Upper lobe of left lung (tissue), 6 donors: Measurements from ENCODE around the gene PATJ. TPM values are rescaled to one million over a fixed set of nuclear protein-coding genes. Genes with fewer than 3 reads are reported as not detected.

ENCODE experiments used
- ATAC-seq, 2 donors: fragments of 200-7000 bp; cut with Tn5 transposase; one replicate each; pipeline ENCODE4 v1.9.1; 2022; ENCODE audit warnings: mild to moderate bottlenecking in 2 of 2, moderate library complexity in 2 of 2; ENCODE audit not compliant: low FRiP score in 2 of 2
- DNase-seq, 2 donors: peaks; one replicate each; pipeline ENCODE4 v3.0.0-alpha.2; 2019 to 2020
- H3K27ac ChIP-seq, 4 donors: fragments of 200-600 bp; sonication (generic); one replicate each; pipeline ENCODE4 v1.5.1; 2016 to 2019
- H3K27me3 ChIP-seq, 4 donors: fragments of 200-600 bp; sonication (generic); one replicate each; pipeline ENCODE4 v1.5.1; 2017 to 2019
- H3K36me3 ChIP-seq, 4 donors: fragments of 200-600 bp; sonication (generic); one replicate each; pipeline ENCODE4 v1.5.1; 2016 to 2019
- H3K4me1 ChIP-seq, 4 donors: fragments of 200-600 bp; sonication (generic); one replicate each; pipeline ENCODE4 v1.5.1; 2018 to 2019
- H3K4me3 ChIP-seq, 4 donors: fragments of 200-600 bp; sonication (generic); one replicate each; pipeline ENCODE4 v1.5.1; 2017 to 2019; ENCODE audit warnings: mild to moderate bottlenecking in 2 of 4, moderate library complexity in 1 of 4
- H3K9me3 ChIP-seq, 4 donors: fragments of 200-600 bp; sonication (generic); one replicate each; pipeline ENCODE4 v1.5.1; 2018 to 2019
- EP300 ChIP-seq, 4 donors: sonication (generic); formaldehyde crosslinking; IDR thresholded peaks; one replicate each; pipeline ENCODE4 v1.5.1; 2017; ENCODE audit warnings: antibody characterized with exemption in 4 of 4, control low read depth in 2 of 4
- POLR2A ChIP-seq, 4 donors: fragments of 450-650 bp; IDR thresholded peaks; one replicate each; pipeline ENCODE4 v1.5.1; 2016 to 2017; ENCODE audit warnings: antibody characterized with exemption in 4 of 4, mild to moderate bottlenecking in 2 of 4
- POLR2AphosphoS5 ChIP-seq, 2 donors: sonication (generic); formaldehyde crosslinking; IDR thresholded peaks; one replicate each; pipeline ENCODE4 v1.5.1; 2017; ENCODE audit warnings: antibody characterized with exemption in 2 of 2
- WGBS, 2 donors: methylation state at CpG; one replicate each; pipeline ENCODE4 v1.1.5; 2017 to 2018; 5-methylcytosine and 5-hydroxymethylcytosine counted together
- total RNA-seq, 6 donors: library from RNA; depleted of rRNA in 4 of 6; stranded (reverse); fragments of >200 nt in 4 of 6; gene quantifications; one replicate each; pipeline versions ENCODE4 v1.1.0 to v1.2.1, GENCODE V29; 2016 to 2021
- TF ChIP-seq, protein P1 (sequence below), 6 experiments: fragments of 450-650 bp in 4 of 6; fragments of 200-600 bp in 2 of 6; sonication (generic) in 2 of 6; IDR thresholded peaks; one replicate each; pipeline ENCODE4 v1.5.1; 2016 to 2019; ENCODE audit warnings: antibody characterized with exemption in 6 of 6
- donor health status: DM: no; HTN: no; CAD: no; lungs with moderate emphysema.
- donor health status: DM: no; HTN: yes; CAD: no; lungs with severe emphysema.

Gene PATJ
- total RNA-seq, 6 donors from 2014 or later, result 37.1 to 217 (median 70.5) TPM

DNA sequence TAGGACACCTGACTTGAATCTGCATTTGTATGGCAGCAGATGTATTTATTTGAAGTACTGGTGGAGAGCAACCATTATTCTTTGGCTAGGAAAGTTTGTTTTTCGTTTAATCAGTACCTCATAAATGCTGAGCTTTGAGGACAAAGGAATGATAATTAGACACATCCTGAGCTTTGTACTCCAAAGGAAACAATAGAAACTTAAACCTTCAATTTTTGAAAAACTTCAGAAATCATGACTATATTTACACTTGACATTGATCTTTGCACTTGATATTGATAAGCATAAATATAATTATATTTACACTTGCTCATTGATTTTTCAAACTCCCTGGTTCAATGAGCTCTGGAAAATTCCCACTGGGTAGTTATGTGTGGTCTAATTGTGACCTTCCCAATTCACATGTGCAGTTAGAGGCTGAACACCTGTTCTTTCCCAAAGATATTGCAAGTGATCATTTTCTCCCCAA lies 10.7 kb downstream of the PATJ start:
- peaks cover 0 to 2% (median 0%) of the 10 kb centered on the region in 4 donors for H3K36me3 ChIP-seq
- ATAC-seq (no peak), DNase-seq (no peak)
- H3K27me3 ChIP-seq, result no peaks in the 10 kb centered on the region
- WGBS, 2 donors, result 61 to 65% methylated on average over 1 of the region's 1 CpG
- no peaks in the 10 kb centered on the region for H3K9me3 ChIP-seq
- H3K27ac ChIP-seq, result no peak overlapping the region
- H3K4me1 ChIP-seq, result no peaks in the 10 kb centered on the region
- TF ChIP-seq POLR2AphosphoS5 (IDR thresholded peaks at IDR 0.05) (no peak), EP300 (IDR thresholded peaks at IDR 0.05) (no peak), POLR2A (IDR thresholded peaks at IDR 0.05) (no peak)
- TF ChIP-seq, protein P1, sequence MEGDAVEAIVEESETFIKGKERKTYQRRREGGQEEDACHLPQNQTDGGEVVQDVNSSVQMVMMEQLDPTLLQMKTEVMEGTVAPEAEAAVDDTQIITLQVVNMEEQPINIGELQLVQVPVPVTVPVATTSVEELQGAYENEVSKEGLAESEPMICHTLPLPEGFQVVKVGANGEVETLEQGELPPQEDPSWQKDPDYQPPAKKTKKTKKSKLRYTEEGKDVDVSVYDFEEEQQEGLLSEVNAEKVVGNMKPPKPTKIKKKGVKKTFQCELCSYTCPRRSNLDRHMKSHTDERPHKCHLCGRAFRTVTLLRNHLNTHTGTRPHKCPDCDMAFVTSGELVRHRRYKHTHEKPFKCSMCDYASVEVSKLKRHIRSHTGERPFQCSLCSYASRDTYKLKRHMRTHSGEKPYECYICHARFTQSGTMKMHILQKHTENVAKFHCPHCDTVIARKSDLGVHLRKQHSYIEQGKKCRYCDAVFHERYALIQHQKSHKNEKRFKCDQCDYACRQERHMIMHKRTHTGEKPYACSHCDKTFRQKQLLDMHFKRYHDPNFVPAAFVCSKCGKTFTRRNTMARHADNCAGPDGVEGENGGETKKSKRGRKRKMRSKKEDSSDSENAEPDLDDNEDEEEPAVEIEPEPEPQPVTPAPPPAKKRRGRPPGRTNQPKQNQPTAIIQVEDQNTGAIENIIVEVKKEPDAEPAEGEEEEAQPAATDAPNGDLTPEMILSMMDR (IDR thresholded peaks at IDR 0.05), result no peak
- no peak overlapping the region for H3K4me3 ChIP-seq

DNA sequence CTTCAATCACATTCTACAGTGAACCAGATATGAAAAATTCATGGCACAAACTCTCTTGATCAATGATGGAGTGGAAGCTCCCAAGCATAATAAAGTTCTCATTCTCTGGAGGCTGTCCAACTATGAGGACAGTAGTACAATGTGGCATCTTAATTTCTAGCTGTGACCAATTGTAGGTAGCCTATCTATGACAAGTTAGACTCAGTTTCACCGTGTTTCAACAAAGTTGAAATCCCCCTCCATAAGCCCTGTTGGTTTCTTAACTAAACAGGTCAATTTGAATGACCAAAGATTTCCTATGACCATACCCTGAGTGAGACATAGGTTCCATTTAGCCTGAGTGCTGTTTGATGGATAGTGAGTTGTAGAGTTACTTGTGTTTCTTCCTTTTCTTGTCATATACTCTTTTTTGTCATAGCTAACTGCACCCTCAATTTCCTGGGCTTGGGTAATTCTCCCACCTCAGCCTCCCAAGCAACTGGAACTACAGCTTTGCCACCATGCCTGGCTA lies 11.8 kb downstream of the PATJ start:
- no peak overlapping the region for H3K27ac ChIP-seq
- no peak for DNase-seq
- H3K27me3 ChIP-seq, result no peaks in the 10 kb centered on the region
- no peak for ATAC-seq
- TF ChIP-seq, protein P1 (IDR thresholded peaks at IDR 0.05), result no peak
- TF ChIP-seq EP300 (IDR thresholded peaks at IDR 0.05) (no peak), POLR2AphosphoS5 (IDR thresholded peaks at IDR 0.05) (no peak), POLR2A (IDR thresholded peaks at IDR 0.05) (no peak)
- peaks cover 0 to 2% (median 0%) of the 10 kb centered on the region in 4 donors for H3K4me1 ChIP-seq
- H3K9me3 ChIP-seq, result no peaks in the 10 kb centered on the region
- 86 to 87% methylated on average over 1 of the region's 1 CpG for WGBS, 2 donors
- no peak overlapping the region for H3K4me3 ChIP-seq
- H3K36me3 ChIP-seq, result peaks cover 0 to 2% (median 0%) of the 10 kb centered on the region in 4 donors

DNA sequence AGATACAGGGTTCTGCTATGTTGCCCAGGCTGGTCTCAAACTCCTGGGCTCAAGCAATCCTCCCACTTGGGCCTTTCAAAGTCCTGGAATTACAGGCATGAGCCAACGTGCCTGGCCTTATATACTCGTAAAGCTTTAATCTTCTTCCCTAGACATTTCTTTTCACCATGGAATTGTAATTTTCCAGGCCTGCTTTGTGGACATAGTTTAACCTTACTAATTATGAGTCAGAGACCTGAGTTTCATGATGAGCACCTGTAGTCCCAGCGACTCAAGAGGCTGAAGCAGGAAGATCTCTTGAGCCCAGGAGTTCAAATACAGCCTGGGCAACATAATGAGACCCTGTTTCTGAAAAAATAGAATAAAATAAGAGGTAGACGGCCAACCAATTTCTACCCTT lies 12.3 kb downstream of the PATJ start:
- ATAC-seq, result no peak

DNA sequence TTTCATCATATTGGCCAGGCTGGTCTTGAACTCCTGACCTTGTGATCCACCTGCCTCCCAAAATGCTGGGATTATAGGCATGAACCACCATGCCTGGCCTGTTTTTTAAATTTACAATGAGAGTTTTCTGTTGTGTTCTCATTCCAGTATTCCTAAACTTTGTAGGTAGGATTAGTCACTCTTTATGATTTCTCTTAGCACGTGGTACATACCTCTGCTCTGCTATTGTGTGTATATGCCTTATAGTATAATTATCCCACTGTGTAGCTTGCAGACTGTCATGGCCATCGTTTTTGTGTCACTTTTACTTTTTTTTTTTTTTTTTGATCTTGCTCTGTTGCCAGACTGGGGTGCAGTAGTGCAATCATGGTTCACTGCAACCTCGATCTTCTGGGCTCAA lies 14.5 kb downstream of the PATJ start:
- TF ChIP-seq EP300 (IDR thresholded peaks at IDR 0.05) (no peak), POLR2AphosphoS5 (IDR thresholded peaks at IDR 0.05) (no peak), POLR2A (IDR thresholded peaks at IDR 0.05) (no peak)
- TF ChIP-seq, protein P1 (IDR thresholded peaks at IDR 0.05), result no peak
- DNase-seq, result no peak
- Histone ChIP-seq H3K9me3 (no peaks in the 10 kb centered on the region), H3K27ac (no peak overlapping the region), H3K4me3 (no peak overlapping the region), H3K36me3 (peaks cover 0 to 2% (median 0%) of the 10 kb centered on the region in 4 donors), H3K4me1 (peaks cover 0 to 2% (median 0%) of the 10 kb centered on the region in 4 donors), H3K27me3 (no peaks in the 10 kb centered on the region)
- WGBS, 2 donors, result 82 to 91% methylated on average over 3 of the region's 3 CpGs
- ATAC-seq, result no peak

More for the DNA sequence above, 12.3 kb downstream of the PATJ start:
- Histone ChIP-seq H3K9me3 (no peaks in the 10 kb centered on the region), H3K27ac (no peak overlapping the region), H3K27me3 (no peaks in the 10 kb centered on the region), H3K4me1 (peaks cover 0 to 2% (median 0%) of the 10 kb centered on the region in 4 donors), H3K4me3 (no peak overlapping the region), H3K36me3 (peaks cover 0 to 2% (median 0%) of the 10 kb centered on the region in 4 donors)
- DNase-seq, result no peak
- TF ChIP-seq, protein P1 (IDR thresholded peaks at IDR 0.05), result no peak
- TF ChIP-seq EP300 (IDR thresholded peaks at IDR 0.05) (no peak), POLR2A (IDR thresholded peaks at IDR 0.05) (no peak), POLR2AphosphoS5 (IDR thresholded peaks at IDR 0.05) (no peak)
- WGBS, 2 donors, result 85 to 87% methylated on average over 4 of the region's 4 CpGs

DNA sequence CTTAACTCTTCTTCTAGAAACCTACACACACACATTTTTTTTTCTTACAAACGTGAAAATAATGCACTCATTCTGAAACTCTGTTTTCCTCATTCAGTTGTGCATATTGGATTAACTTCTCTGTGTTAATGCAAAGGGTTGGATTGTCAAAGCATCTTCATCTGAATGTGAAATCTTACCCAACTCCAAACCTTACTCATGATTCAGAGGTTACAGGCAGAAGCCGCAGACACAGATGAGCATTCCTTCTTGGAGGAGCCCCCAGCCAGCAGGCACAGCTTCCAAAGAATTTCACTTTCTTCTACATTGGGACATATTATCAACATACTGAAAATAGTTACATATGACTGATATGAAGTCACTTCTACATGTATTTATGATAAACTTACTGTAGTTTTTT lies 15.7 kb downstream of the PATJ start:
- peak in 1 of 2 donors; percentile 56 for ATAC-seq
- H3K4me3 ChIP-seq, result no peak overlapping the region
- WGBS, 2 donors, result 81 to 86% methylated on average over 2 of the region's 2 CpGs
- H3K9me3 ChIP-seq, result no peaks in the 10 kb centered on the region
- H3K27ac ChIP-seq, result no peak overlapping the region
- no peak for DNase-seq
- H3K27me3 ChIP-seq, result no peaks in the 10 kb centered on the region
- TF ChIP-seq, protein P1 (IDR thresholded peaks at IDR 0.05), result no peak
- TF ChIP-seq POLR2AphosphoS5 (IDR thresholded peaks at IDR 0.05) (no peak), EP300 (IDR thresholded peaks at IDR 0.05) (no peak), POLR2A (IDR thresholded peaks at IDR 0.05) (no peak)
- H3K4me1 ChIP-seq, result peaks cover 0 to 2% (median 0%) of the 10 kb centered on the region in 4 donors
- H3K36me3 ChIP-seq, result peaks cover 0 to 2% (median 0%) of the 10 kb centered on the region in 4 donors
